Gastrocnemius medialis (tissue), 4 donors: ENCODE results near the gene SMTNL1.

Experiments used
- POLR2A ChIP-seq, 2 donors: fragments of 450-650 bp; IDR thresholded peaks; one replicate each; pipeline ENCODE4 v1.6.1; 2017; ENCODE audit warnings: antibody characterized with exemption in 2 of 2, mild to moderate bottlenecking in 2 of 2, moderate library complexity in 2 of 2
- TF ChIP-seq, protein P1 (sequence below), 5 experiments: fragments of 450-650 bp in 3 of 5; fragments of 200-600 bp in 2 of 5; sonication (generic) in 2 of 5; IDR thresholded peaks in 4 of 5; conservative IDR thresholded peaks in 1 of 5; 1 replicate in 4 of 5; 2 replicates in 1 of 5; pipeline ENCODE4 v1.5.1; 2016 to 2019; ENCODE audit warnings: antibody characterized with exemption in 5 of 5, mild to moderate bottlenecking in 3 of 5, moderate library complexity in 3 of 5

DNA sequence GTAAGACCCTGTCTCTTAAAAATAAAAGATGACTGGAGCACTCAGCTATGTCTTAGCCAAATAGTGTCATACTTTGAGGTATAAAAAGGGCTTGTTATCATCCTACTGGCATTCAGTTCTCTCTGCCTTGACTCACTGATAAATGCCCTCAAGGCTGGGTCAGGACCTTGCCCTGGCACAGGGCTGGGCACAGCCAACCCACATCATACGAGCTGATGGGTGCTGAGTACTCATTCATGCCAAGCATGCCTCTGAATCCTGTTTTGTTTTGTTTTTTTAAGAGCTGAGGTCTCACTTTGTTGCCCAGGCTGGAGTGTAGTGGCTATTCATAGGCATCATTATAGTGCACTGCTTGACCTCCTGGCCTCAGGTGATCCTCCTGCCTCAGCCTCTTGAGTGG is 1.9 kb downstream of the SMTNL1 start:
- TF ChIP-seq, protein P1, sequence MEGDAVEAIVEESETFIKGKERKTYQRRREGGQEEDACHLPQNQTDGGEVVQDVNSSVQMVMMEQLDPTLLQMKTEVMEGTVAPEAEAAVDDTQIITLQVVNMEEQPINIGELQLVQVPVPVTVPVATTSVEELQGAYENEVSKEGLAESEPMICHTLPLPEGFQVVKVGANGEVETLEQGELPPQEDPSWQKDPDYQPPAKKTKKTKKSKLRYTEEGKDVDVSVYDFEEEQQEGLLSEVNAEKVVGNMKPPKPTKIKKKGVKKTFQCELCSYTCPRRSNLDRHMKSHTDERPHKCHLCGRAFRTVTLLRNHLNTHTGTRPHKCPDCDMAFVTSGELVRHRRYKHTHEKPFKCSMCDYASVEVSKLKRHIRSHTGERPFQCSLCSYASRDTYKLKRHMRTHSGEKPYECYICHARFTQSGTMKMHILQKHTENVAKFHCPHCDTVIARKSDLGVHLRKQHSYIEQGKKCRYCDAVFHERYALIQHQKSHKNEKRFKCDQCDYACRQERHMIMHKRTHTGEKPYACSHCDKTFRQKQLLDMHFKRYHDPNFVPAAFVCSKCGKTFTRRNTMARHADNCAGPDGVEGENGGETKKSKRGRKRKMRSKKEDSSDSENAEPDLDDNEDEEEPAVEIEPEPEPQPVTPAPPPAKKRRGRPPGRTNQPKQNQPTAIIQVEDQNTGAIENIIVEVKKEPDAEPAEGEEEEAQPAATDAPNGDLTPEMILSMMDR (IDR thresholded peaks at IDR 0.05 in 4 of 5, conservative IDR thresholded peaks at IDR 0.05 in 1 of 5) = no peak
- no peak for TF ChIP-seq POLR2A (IDR thresholded peaks at IDR 0.05)
